Tibial artery (tissue), 4 donors: Measurements from ENCODE around the gene AK5.

ENCODE experiments used
- DNase-seq, 2 donors: peaks; one replicate each; pipeline ENCODE4 v3.0.0-alpha.2; 2019
- H3K27ac ChIP-seq, 2 donors: fragments of 200-600 bp; sonication (generic) in 1 of 2; 1 replicate in 1 of 2; 2 replicates in 1 of 2; pipeline ENCODE4 v1.5.1; 2018 to 2019; ENCODE audit warnings: mild to moderate bottlenecking in 1 of 2
- H3K27me3 ChIP-seq, 2 donors: fragments of 200-600 bp; sonication (generic) in 1 of 2; one replicate each; pipeline versions ENCODE4 v1.5.1 to v1.6.0; 2016 to 2019
- H3K36me3 ChIP-seq, 3 donors: fragments of 200-600 bp; sonication (generic) in 2 of 3; one replicate each; pipeline ENCODE4 v1.5.1; 2016 to 2019; ENCODE audit warnings: mild to moderate bottlenecking in 2 of 3
- H3K4me1 ChIP-seq, 4 donors: fragments of 200-600 bp; sonication (generic) in 2 of 4; 1 replicate in 3 of 4; 2 replicates in 1 of 4; pipeline ENCODE4 v1.5.1; 2016 to 2019
- H3K4me3 ChIP-seq, 2 donors: fragments of 200-600 bp; sonication (generic) in 1 of 2; 1 replicate in 1 of 2; 2 replicates in 1 of 2; pipeline ENCODE4 v1.5.1; 2018 to 2019; ENCODE audit warnings: mild to moderate bottlenecking in 2 of 2
- H3K9me3 ChIP-seq, 3 donors: fragments of 200-600 bp; sonication (generic) in 1 of 3; one replicate each; pipeline ENCODE4 v1.5.1; 2016 to 2019
- CTCF ChIP-seq, 2 experiments: fragments of 200-600 bp in 1 of 2; fragments of 450-650 bp in 1 of 2; IDR thresholded peaks; one replicate each; pipeline ENCODE4 v1.5.1; 2017 to 2019; ENCODE audit warnings: antibody characterized with exemption in 2 of 2, mild to moderate bottlenecking in 1 of 2, moderate library complexity in 1 of 2
- intact Hi-C: fragments of 100-400 bp; cut with DNase I; formaldehyde crosslinking; loops from one replicate; pipeline ENCODE4 v1.15.0; 2023; ENCODE audit warnings: low total_unique reads

AK5 gene

GRCh38 chr1:77239311-77239710 is 42.5 kb upstream of the AK5 start:
- Histone ChIP-seq H3K36me3 (no peaks in the 10 kb centered on the region), H3K9me3 (no peaks in the 10 kb centered on the region), H3K27me3 (no peaks in the 10 kb centered on the region), H3K27ac (no peak overlapping the region), H3K4me3 (no peak overlapping the region), H3K4me1 (no peaks in the 10 kb centered on the region)
- no peak for DNase-seq
- TF ChIP-seq CTCF (IDR thresholded peaks at IDR 0.05) = no peak
- intact Hi-C loops = no loop called here

- H3K36me3 ChIP-seq = no peaks in the 10 kb centered on the region
- H3K9me3 ChIP-seq = peaks cover 0 to 20% (median 11%) of the 10 kb centered on the region in 3 donors
- H3K27me3 ChIP-seq = no peaks in the 10 kb centered on the region
- DNase-seq = no peak
- intact Hi-C loops = no loop called here
- H3K4me1 ChIP-seq = no peaks in the 10 kb centered on the region
- TF ChIP-seq CTCF (IDR thresholded peaks at IDR 0.05) = no peak
- no peak overlapping the region for H3K4me3 ChIP-seq
- no peak overlapping the region for H3K27ac ChIP-seq
Observed at GRCh38 chr1:77245830-77246229, 36.0 kb upstream of the AK5 start.

- intact Hi-C loops = no loop called here
- TF ChIP-seq CTCF (IDR thresholded peaks at IDR 0.05) = no peak
- Histone ChIP-seq H3K36me3 (no peaks in the 10 kb centered on the region), H3K27me3 (no peaks in the 10 kb centered on the region), H3K4me3 (no peak overlapping the region), H3K4me1 (no peaks in the 10 kb centered on the region), H3K9me3 (peaks cover 0 to 43% (median 23%) of the 10 kb centered on the region in 3 donors), H3K27ac (no peak overlapping the region)
- no peak for DNase-seq
Observed at GRCh38 chr1:77250126-77250525, 31.7 kb upstream of the AK5 start.

GRCh38 chr1:77253211-77253610 is 28.6 kb upstream of the AK5 start:
- no peak overlapping the region for H3K4me3 ChIP-seq
- H3K27ac ChIP-seq = no peak overlapping the region
- H3K9me3 ChIP-seq = peaks cover 0 to 43% (median 23%) of the 10 kb centered on the region in 3 donors
- TF ChIP-seq CTCF (IDR thresholded peaks at IDR 0.05) = no peak
- DNase-seq = no peak
- H3K4me1 ChIP-seq = no peaks in the 10 kb centered on the region
- intact Hi-C loops = no loop called here
- no peaks in the 10 kb centered on the region for H3K27me3 ChIP-seq
- no peaks in the 10 kb centered on the region for H3K36me3 ChIP-seq

- no peak for DNase-seq
- intact Hi-C loops = no loop called here
- Histone ChIP-seq H3K9me3 (no peaks in the 10 kb centered on the region), H3K4me1 (no peaks in the 10 kb centered on the region), H3K27me3 (no peaks in the 10 kb centered on the region), H3K36me3 (no peaks in the 10 kb centered on the region), H3K4me3 (no peak overlapping the region), H3K27ac (no peak overlapping the region)
- no peak for TF ChIP-seq CTCF (IDR thresholded peaks at IDR 0.05)
Observed at GRCh38 chr1:77263708-77264107, 18.1 kb upstream of the AK5 start.

GRCh38 chr1:77265180-77265579 is 16.6 kb upstream of the AK5 start:
- no peak for TF ChIP-seq CTCF (IDR thresholded peaks at IDR 0.05)
- no peaks in the 10 kb centered on the region for H3K36me3 ChIP-seq
- intact Hi-C loops = no loop called here
- no peaks in the 10 kb centered on the region for H3K4me1 ChIP-seq
- DNase-seq = no peak
- no peaks in the 10 kb centered on the region for H3K9me3 ChIP-seq
- no peaks in the 10 kb centered on the region for H3K27me3 ChIP-seq
- no peak overlapping the region for H3K27ac ChIP-seq
- no peak overlapping the region for H3K4me3 ChIP-seq
